C4-2B (cell line): ENCODE measurements around the gene SYNPO2.

ENCODE experiments used
- H3K27ac ChIP-seq: fragments of 450-650 bp; 2 replicates; pipeline ENCODE4 v1.5.1; 2017
- CTCF ChIP-seq: fragments of 450-650 bp; conservative IDR thresholded peaks from 2 replicates; pipeline ENCODE4 v1.5.1; 2017; ENCODE audit warnings: mild to moderate bottlenecking
- ZFX ChIP-seq: fragments of 450-650 bp; IDR thresholded peaks from 2 replicates; pipeline ENCODE4 v1.6.1; 2017

Gene SYNPO2

GRCh38 chr4:118992149-118992548, 103.5 kb downstream of the SYNPO2 start:
- TF ChIP-seq CTCF = no peak
- TF ChIP-seq ZFX = no peak
- no peak overlapping the region for H3K27ac ChIP-seq

- H3K27ac ChIP-seq = no peak overlapping the region
- no peak for TF ChIP-seq CTCF
- no peak for TF ChIP-seq ZFX
Observed at GRCh38 chr4:118993333-118993732, 104.7 kb downstream of the SYNPO2 start.

- TF ChIP-seq ZFX (no peak), CTCF (no peak)
- no peak overlapping the region for H3K27ac ChIP-seq
Observed at GRCh38 chr4:118994030-118994429, 105.4 kb downstream of the SYNPO2 start.

- TF ChIP-seq ZFX (no peak), CTCF (no peak)
- H3K27ac ChIP-seq = no peak overlapping the region
Observed at GRCh38 chr4:118995693-118996391, 107.2 kb downstream of the SYNPO2 start.

- no peak overlapping the region for H3K27ac ChIP-seq
- TF ChIP-seq CTCF (no peak), ZFX (no peak)
Observed at GRCh38 chr4:118997601-118998000, 108.9 kb downstream of the SYNPO2 start.

- H3K27ac ChIP-seq = no peak overlapping the region
- no peak for TF ChIP-seq CTCF
- no peak for TF ChIP-seq ZFX
Observed at GRCh38 chr4:118999919-119000318, 111.3 kb downstream of the SYNPO2 start.

GRCh38 chr4:119000400-119000799, 111.7 kb downstream of the SYNPO2 start:
- no peak overlapping the region for H3K27ac ChIP-seq
- no peak for TF ChIP-seq CTCF
- TF ChIP-seq ZFX = no peak
